ENCODE data around the gene GASK1A. TPM values are rescaled to one million over a fixed set of nuclear protein-coding genes. Genes with fewer than 3 reads are reported as not detected.

The GASK1A gene
- polyA plus RNA-seq, 1 experiment, result 0.78 TPM

DNA sequence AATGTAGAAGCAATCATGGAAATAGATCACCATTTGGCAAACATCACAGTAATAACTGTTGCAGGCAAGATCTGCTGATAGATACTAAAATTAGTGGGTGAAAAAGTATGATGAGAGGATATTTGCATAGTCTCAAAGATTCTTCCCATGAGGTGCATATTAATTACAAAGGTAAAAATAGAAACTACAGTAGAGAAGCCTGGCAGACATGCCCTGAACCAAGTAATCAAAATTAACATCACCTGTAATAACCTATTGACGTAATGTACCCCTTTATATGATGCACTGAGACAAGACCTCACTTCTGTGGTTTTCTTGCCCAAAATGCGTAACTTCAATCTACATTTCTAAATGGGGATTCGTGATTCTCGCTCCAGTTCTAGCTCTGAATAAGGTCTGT, 112.4 kb downstream of the GASK1A start:
- Histone ChIP-seq H3K4me3 (ENCODE audit: low read depth, low read length) (no peak overlapping the region), H3K27me3 (ENCODE audit: control insufficient read depth, insufficient read depth, low read length) (no peaks in the 10 kb centered on the region), H3K36me3 (ENCODE audit: control insufficient read depth, insufficient read depth, low read length) (no peaks in the 10 kb centered on the region)
- no peak for DNase-seq (ENCODE audit: low read depth)
- TF ChIP-seq, protein P1, sequence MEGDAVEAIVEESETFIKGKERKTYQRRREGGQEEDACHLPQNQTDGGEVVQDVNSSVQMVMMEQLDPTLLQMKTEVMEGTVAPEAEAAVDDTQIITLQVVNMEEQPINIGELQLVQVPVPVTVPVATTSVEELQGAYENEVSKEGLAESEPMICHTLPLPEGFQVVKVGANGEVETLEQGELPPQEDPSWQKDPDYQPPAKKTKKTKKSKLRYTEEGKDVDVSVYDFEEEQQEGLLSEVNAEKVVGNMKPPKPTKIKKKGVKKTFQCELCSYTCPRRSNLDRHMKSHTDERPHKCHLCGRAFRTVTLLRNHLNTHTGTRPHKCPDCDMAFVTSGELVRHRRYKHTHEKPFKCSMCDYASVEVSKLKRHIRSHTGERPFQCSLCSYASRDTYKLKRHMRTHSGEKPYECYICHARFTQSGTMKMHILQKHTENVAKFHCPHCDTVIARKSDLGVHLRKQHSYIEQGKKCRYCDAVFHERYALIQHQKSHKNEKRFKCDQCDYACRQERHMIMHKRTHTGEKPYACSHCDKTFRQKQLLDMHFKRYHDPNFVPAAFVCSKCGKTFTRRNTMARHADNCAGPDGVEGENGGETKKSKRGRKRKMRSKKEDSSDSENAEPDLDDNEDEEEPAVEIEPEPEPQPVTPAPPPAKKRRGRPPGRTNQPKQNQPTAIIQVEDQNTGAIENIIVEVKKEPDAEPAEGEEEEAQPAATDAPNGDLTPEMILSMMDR (IDR thresholded peaks at IDR 0.05; ENCODE audit: insufficient read depth, low read depth, low read length), result no peak
- ChIA-PET CTCF (interaction anchor here (0.6 kb wide), 1 partner anchor 70 kb away, joined by 3 read pairs; no protein-coding TSS in a partner anchor), POLR2A (no interaction called here)

DNA sequence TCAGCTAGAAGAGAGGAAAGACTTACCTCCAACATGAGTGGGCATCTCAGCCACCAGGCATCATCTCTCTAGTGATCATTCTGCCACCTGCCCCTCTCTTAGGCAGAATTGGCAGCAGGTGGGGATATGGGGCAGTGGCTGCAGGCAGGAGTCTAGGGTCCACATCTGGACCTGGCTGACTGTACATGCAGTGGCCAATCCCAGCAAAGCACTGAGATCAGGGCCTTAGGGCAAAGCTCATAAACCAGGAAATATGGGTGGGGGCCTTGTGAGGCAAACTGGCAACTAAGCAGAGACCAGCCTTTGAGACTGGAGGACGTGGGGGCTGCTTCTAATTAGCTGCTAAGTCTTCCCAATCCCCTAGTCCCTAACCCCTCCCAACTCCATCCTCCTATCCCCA, 113.9 kb downstream of the GASK1A start:
- ChIA-PET POLR2A (no interaction called here), CTCF (interaction anchor here (0.8 kb wide), 1 partner anchor 59 kb away, joined by 3 read pairs; no protein-coding TSS in a partner anchor)
- no peaks in the 10 kb centered on the region for H3K36me3 ChIP-seq (ENCODE audit: control insufficient read depth, insufficient read depth, low read length)

DNA sequence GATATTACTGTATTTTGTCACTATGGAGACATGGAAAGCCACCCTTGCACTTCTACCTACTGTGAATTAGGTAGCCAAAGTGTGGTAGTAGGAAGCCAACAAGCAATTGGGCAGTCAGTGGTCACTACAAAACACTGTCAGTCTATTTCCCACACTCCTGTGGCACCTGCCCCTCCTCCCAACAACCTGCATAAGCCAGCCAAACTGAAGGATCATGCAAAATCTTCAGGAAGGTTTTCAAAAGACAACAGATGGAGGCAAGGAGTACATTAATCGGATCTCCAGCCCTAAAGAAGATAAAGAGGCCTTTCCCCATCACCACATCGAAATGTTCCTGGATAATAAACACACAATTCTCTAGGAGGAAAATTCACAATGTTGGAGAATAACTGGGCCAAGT, 114.9 kb downstream of the GASK1A start:
- ChIA-PET CTCF (no interaction called here), POLR2A (no interaction called here)
- no peaks in the 10 kb centered on the region for H3K36me3 ChIP-seq (ENCODE audit: control insufficient read depth, insufficient read depth, low read length)
- no peaks in the 10 kb centered on the region for H3K27me3 ChIP-seq (ENCODE audit: control insufficient read depth, insufficient read depth, low read length)
- TF ChIP-seq, protein P1 (IDR thresholded peaks at IDR 0.05; ENCODE audit: insufficient read depth, low read depth, low read length), result no peak
- H3K4me3 ChIP-seq (ENCODE audit: low read depth, low read length), result no peak overlapping the region
- DNase-seq (ENCODE audit: low read depth), result no peak

More for the DNA sequence above, 113.9 kb downstream of the GASK1A start:
- TF ChIP-seq, protein P1 (IDR thresholded peaks at IDR 0.05; ENCODE audit: insufficient read depth, low read depth, low read length), result no peak
- no peak for DNase-seq (ENCODE audit: low read depth)
- Histone ChIP-seq H3K4me3 (ENCODE audit: low read depth, low read length) (no peak overlapping the region), H3K27me3 (ENCODE audit: control insufficient read depth, insufficient read depth, low read length) (no peaks in the 10 kb centered on the region)

DNA sequence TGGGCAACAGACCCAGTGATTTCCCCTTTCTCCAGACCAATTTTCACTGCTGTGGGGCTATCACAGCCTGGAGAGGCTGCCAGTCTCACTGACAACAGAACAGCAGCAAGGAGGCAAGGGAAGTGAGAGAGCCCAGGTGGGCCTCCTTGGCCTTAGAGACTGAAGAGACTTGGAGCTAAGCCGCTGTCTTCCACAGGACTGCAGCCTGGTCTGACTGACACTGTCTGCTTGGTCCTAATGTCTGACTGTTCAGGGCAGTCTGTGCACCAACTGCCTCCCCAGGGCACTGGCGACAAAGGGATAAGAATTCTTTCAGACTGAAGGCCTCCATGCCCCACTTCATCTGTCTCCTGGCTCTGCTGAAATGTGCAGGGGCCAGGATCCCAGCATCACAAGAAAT, 115.3 kb downstream of the GASK1A start:
- CTCF ChIA-PET, result no interaction called here
- no peak overlapping the region for H3K4me3 ChIP-seq (ENCODE audit: low read depth, low read length)
- no peaks in the 10 kb centered on the region for H3K27me3 ChIP-seq (ENCODE audit: control insufficient read depth, insufficient read depth, low read length)
- TF ChIP-seq, protein P1 (IDR thresholded peaks at IDR 0.05; ENCODE audit: insufficient read depth, low read depth, low read length), result no peak
- no peak for DNase-seq (ENCODE audit: low read depth)
- POLR2A ChIA-PET, result no interaction called here
- no peaks in the 10 kb centered on the region for H3K36me3 ChIP-seq (ENCODE audit: control insufficient read depth, insufficient read depth, low read length)

DNA sequence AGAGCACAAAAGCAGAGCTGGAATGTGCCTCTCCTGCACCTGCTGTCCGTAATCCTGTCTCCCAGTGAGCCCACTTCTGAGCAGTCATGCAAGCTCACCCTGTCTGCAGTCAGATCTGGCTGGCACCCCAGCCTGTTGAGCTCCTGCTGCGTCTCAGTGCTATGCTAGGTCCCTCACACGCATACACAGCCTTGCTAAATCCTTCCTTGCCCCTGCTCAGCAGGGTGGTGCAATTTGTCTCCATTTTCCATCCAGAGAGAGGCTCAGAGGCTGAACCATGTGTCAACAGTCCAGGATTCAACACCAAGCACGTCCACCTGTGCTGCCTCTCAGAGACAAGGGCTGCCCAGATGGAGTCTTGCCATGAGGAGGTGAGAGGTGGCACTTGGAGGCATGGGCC, 115.7 kb downstream of the GASK1A start:
- TF ChIP-seq, protein P1 (IDR thresholded peaks at IDR 0.05; ENCODE audit: insufficient read depth, low read depth, low read length), result no peak
- no peak for DNase-seq (ENCODE audit: low read depth)
- Histone ChIP-seq H3K36me3 (ENCODE audit: control insufficient read depth, insufficient read depth, low read length) (no peaks in the 10 kb centered on the region), H3K27me3 (ENCODE audit: control insufficient read depth, insufficient read depth, low read length) (no peaks in the 10 kb centered on the region), H3K4me3 (ENCODE audit: low read depth, low read length) (no peak overlapping the region)
- CTCF ChIA-PET, result interaction anchor here (2.3 kb wide), 1 partner anchor 9 kb away, joined by 6 read pairs; no protein-coding TSS in a partner anchor
- POLR2A ChIA-PET, result no interaction called here
